H9 (cell line): ENCODE results near the gene CDNF. TPM values are rescaled to one million over a fixed set of nuclear protein-coding genes. Genes with fewer than 3 reads are reported as not detected.

Source experiments
- DNase-seq: peaks from one replicate; pipeline ENCODE4 v3.0.0-alpha.2; 2017
- H2AFZ ChIP-seq: one replicate; pipeline ENCODE4 v1.6.1; 2013; ENCODE audit warnings: mild to moderate bottlenecking, low read length, control low read depth, moderate library complexity
- H2AK5ac ChIP-seq: 2 replicates; pipeline ENCODE4 v1.6.1; 2013; ENCODE audit warnings: low read length, control low read depth, mixed read lengths; ENCODE audit not compliant: insufficient read length
- H2BK120ac ChIP-seq: one replicate; pipeline ENCODE4 v1.6.1; 2013; ENCODE audit warnings: low read depth, mild to moderate bottlenecking, low read length, control low read depth, inconsistent platforms; ENCODE audit not compliant: poor library complexity, severe bottlenecking
- H2BK12ac ChIP-seq: 2 replicates; pipeline ENCODE4 v1.6.1; 2013; ENCODE audit warnings: low read length, control low read depth, mixed read lengths, low read depth; ENCODE audit not compliant: insufficient read length
- H2BK15ac ChIP-seq: 2 replicates; pipeline ENCODE4 v1.6.1; 2013; ENCODE audit warnings: low read depth, low read length, control low read depth
- H2BK20ac ChIP-seq: one replicate; pipeline ENCODE4 v1.6.1; 2013; ENCODE audit warnings: low read depth, mild to moderate bottlenecking, low read length, control low read depth, inconsistent platforms; ENCODE audit not compliant: poor library complexity, severe bottlenecking
- H2BK5ac ChIP-seq: 2 replicates; pipeline ENCODE4 v1.6.1; 2013; ENCODE audit warnings: low read length, control low read depth, mixed read lengths; ENCODE audit not compliant: insufficient read length
- H3K14ac ChIP-seq: 2 replicates; pipeline ENCODE4 v1.6.1; 2013; ENCODE audit warnings: low read length, control low read depth; ENCODE audit not compliant: insufficient read depth
- H3K18ac ChIP-seq: 2 replicates; pipeline ENCODE4 v1.6.1; 2013; ENCODE audit warnings: low read depth, mild to moderate bottlenecking, mixed read lengths, low read length, control low read depth; ENCODE audit not compliant: insufficient read length
- H3K23ac ChIP-seq: 2 replicates; pipeline ENCODE4 v1.6.1; 2013; ENCODE audit warnings: low read length, control low read depth, mixed read lengths, low read depth; ENCODE audit not compliant: insufficient read length
- H3K23me2 ChIP-seq: 2 replicates; pipeline ENCODE4 v1.6.1; 2013; ENCODE audit warnings: low read depth, mild to moderate bottlenecking, mixed read lengths, low read length, control low read depth; ENCODE audit not compliant: insufficient read length, poor library complexity, severe bottlenecking
- H3K27ac ChIP-seq: 2 replicates; pipeline ENCODE4 v1.5.1; 2013; ENCODE audit warnings: low read length, control low read depth, mixed read lengths, low read depth; ENCODE audit not compliant: insufficient read length
- H3K27me3 ChIP-seq: 2 replicates; pipeline ENCODE4 v1.6.1; 2013; ENCODE audit warnings: low read length, control low read depth, inconsistent platforms; ENCODE audit not compliant: insufficient read depth
- H3K4ac ChIP-seq: 2 replicates; pipeline ENCODE4 v1.6.1; 2013; ENCODE audit warnings: low read depth, mild to moderate bottlenecking, control low read depth, inconsistent platforms, low read length, moderate library complexity
- H3K4me1 ChIP-seq: 2 replicates; pipeline ENCODE4 v1.6.1; 2013; ENCODE audit warnings: low read length, control low read depth, inconsistent platforms; ENCODE audit not compliant: insufficient read depth
- H3K4me2 ChIP-seq: 2 replicates; pipeline ENCODE4 v1.6.1; 2013; ENCODE audit warnings: low read length, control low read depth, mixed read lengths; ENCODE audit not compliant: insufficient read length, insufficient read depth
- H3K56ac ChIP-seq: 2 replicates; pipeline ENCODE4 v1.6.1; 2013; ENCODE audit warnings: low read depth, mild to moderate bottlenecking, mixed read lengths, low read length, control low read depth; ENCODE audit not compliant: insufficient read length
- H3K79me1 ChIP-seq: 2 replicates; pipeline ENCODE4 v1.6.1; 2013; ENCODE audit warnings: low read depth, mild to moderate bottlenecking, moderate library complexity, low read length, control low read depth, inconsistent platforms; ENCODE audit not compliant: insufficient read depth, poor library complexity, severe bottlenecking
- H3K79me2 ChIP-seq: 2 replicates; pipeline ENCODE4 v1.6.1; 2013; ENCODE audit warnings: low read length, control low read depth, inconsistent platforms; ENCODE audit not compliant: insufficient read depth
- H3K9ac ChIP-seq: 2 replicates; pipeline ENCODE4 v1.6.1; 2013; ENCODE audit warnings: low read length, control low read depth, mixed read lengths; ENCODE audit not compliant: insufficient read length; ENCODE audit errors: extremely low read depth
- H3K9me3 ChIP-seq: one replicate; pipeline ENCODE4 v1.6.1; 2013; ENCODE audit warnings: low read depth, low read length, inconsistent platforms; ENCODE audit not compliant: control insufficient read depth
- H3T11ph ChIP-seq: one replicate; pipeline ENCODE4 v1.6.1; 2013; ENCODE audit warnings: mild to moderate bottlenecking, low read length, control low read depth, inconsistent platforms
- H4K20me1 ChIP-seq: one replicate; pipeline ENCODE4 v1.6.1; 2013; ENCODE audit not compliant: control insufficient read depth, insufficient read length, insufficient read depth
- H4K5ac ChIP-seq: 2 replicates; pipeline ENCODE4 v1.6.1; 2013; ENCODE audit warnings: low read depth, mild to moderate bottlenecking, mixed read lengths, low read length, control low read depth; ENCODE audit not compliant: insufficient read length
- H4K8ac ChIP-seq: replicated peaks from 2 replicates; pipeline ENCODE4 v1.6.1; 2013; ENCODE audit warnings: low read length, control low read depth, mixed read lengths, low read depth; ENCODE audit not compliant: insufficient read length
- H4K91ac ChIP-seq: 2 replicates; pipeline ENCODE4 v1.6.1; 2013; ENCODE audit warnings: low read depth, mild to moderate bottlenecking, moderate library complexity, mixed read lengths, low read length, control low read depth; ENCODE audit not compliant: insufficient read length
- H3K27ac Mint-ChIP-seq, 3 experiments: 2 replicates in 2 of 3; 3 replicates in 1 of 3; pipeline ENCODE4 v1.8.0; 2020 to 2021; ENCODE audit warnings: mixed read lengths in 3 of 3, mild to moderate bottlenecking in 1 of 3, moderate library complexity in 1 of 3
- H3K27me3 Mint-ChIP-seq: 2 replicates; pipeline ENCODE4 v1.8.0; 2021; ENCODE audit warnings: low read depth, mild to moderate bottlenecking, moderate library complexity, mixed read lengths
- H3K36me3 Mint-ChIP-seq, 3 experiments: 2 replicates in 2 of 3; 3 replicates in 1 of 3; pipeline ENCODE4 v1.8.0; 2020 to 2021; ENCODE audit warnings: low read depth in 3 of 3, mixed read lengths in 3 of 3; ENCODE audit not compliant: insufficient read depth in 1 of 3
- H3K4me1 Mint-ChIP-seq, 2 experiments: 2 replicates each; pipeline ENCODE4 v1.8.0; 2020; ENCODE audit warnings: mixed read lengths in 2 of 2
- H3K4me3 Mint-ChIP-seq, 2 experiments: 2 replicates in 1 of 2; 3 replicates in 1 of 2; pipeline ENCODE4 v1.8.0; 2020 to 2021; ENCODE audit warnings: mild to moderate bottlenecking in 2 of 2, mixed read lengths in 2 of 2, moderate library complexity in 1 of 2
- H3K9me3 Mint-ChIP-seq, 2 experiments: 2 replicates in 1 of 2; 3 replicates in 1 of 2; pipeline ENCODE4 v1.8.0; 2020; ENCODE audit warnings: mild to moderate bottlenecking in 2 of 2, mixed read lengths in 2 of 2, moderate library complexity in 1 of 2
- CTCF ChIP-seq: fragments of 200-600 bp; sonication (generic); conservative IDR thresholded peaks from 3 replicates; pipeline ENCODE4 v1.8.0; 2021; ENCODE audit warnings: antibody characterized with exemption, mild to moderate bottlenecking
- WGBS: extraction: QIAGEN DNeasy Blood & Tissue Kit; methylation state at CpG from one replicate; pipeline ENCODE4 v1.1.7; 2013; ENCODE audit warnings: missing lambda C conversion rate, low lambda C conversion rate, mixed read lengths; ENCODE audit not compliant: insufficient read length; ENCODE audit errors: extremely low coverage; 5-methylcytosine and 5-hydroxymethylcytosine counted together
- total RNA-seq: library from RNA; stranded (reverse); gene quantifications from 2 replicates; pipeline ENCODE4 v1.2.1, GENCODE V29; 2021

The CDNF gene
- total RNA-seq, 1 experiment from 2014 or later, result 1.3 TPM

DNA sequence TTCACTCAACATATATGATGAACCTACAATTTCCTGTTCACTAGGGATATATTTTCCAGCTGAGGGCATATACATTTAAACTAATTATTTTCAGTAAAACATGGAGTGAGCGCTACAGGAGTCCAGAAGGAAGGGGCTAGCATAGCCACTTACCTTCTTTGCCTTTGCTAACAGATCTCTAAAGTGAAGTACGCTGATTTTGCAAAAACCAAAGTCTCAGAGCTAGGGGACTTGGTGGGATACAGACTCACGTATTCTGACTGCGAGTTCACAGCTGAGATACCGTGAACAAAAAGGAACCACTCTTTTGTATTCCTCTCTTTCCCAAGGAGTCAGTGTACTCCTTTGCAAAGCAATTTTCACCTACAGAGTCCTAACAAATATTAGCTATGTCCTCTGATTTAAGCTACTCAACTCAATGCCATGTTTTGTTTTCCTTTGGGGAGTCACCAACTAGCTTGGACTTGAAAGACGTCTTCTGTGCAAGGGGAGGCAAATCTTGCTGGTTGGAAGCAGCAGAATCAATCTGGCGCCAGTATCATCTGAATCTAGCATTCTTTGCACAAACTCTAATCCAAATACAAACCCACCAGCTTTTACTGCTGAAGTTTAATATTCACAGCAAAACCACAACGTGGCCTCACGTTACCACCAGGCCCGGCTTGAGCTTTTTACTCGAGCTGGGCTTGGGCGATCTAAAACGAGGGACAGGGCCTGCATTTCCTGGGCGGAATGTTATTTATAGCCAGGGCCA lies 657 bp downstream of the CDNF start:
- H2BK12ac ChIP-seq, result no peak overlapping the region
- no peak for DNase-seq
- H3K27ac Mint-ChIP-seq, result peak overlapping the region; percentile 95 to 97 (median 96)
- H3K23me2 ChIP-seq, result no peaks in the 10 kb centered on the region
- H2BK20ac ChIP-seq, result no peak overlapping the region
- no peak for TF ChIP-seq CTCF
- no peak overlapping the region for H4K8ac ChIP-seq
- H3K4me1 ChIP-seq, result peaks cover 2% of the 10 kb centered on the region; the same call in 1 of the 2 replicates
- H3K14ac ChIP-seq, result peak overlapping the region; percentile 70; the same call in 1 of the 2 replicates
- H3K9me3 ChIP-seq, result no peaks in the 10 kb centered on the region
- peak overlapping the region; percentile 74 for H3K9ac ChIP-seq
- no CpG with 5 or more reads among the region's 14 CpGs for WGBS
- no peak overlapping the region for H4K5ac ChIP-seq
- H3K9me3 Mint-ChIP-seq, result no peaks in the 10 kb centered on the region
- no peaks in the 10 kb centered on the region for H3K27me3 ChIP-seq
- no peak overlapping the region for H3T11ph ChIP-seq
- H2AK5ac ChIP-seq, result no peak overlapping the region
- H3K79me1 ChIP-seq, result no peaks in the 10 kb centered on the region
- peak overlapping the region; percentile 94 to 95 for H3K4me3 Mint-ChIP-seq
- peak overlapping the region; percentile 61 for H3K18ac ChIP-seq
- no peaks in the 10 kb centered on the region for H4K20me1 ChIP-seq
- H2BK15ac ChIP-seq, result no peak overlapping the region
- H3K56ac ChIP-seq, result no peak overlapping the region
- peak overlapping the region; percentile 82 for H3K4me2 ChIP-seq
- H2BK5ac ChIP-seq, result no peak overlapping the region
- H3K23ac ChIP-seq, result no peak overlapping the region
- H3K36me3 Mint-ChIP-seq, result peaks cover 13 to 29% (median 25%) of the 10 kb centered on the region in 3 experiments
- H3K4me1 Mint-ChIP-seq, result peaks cover 21 to 23% of the 10 kb centered on the region in 2 experiments
- peaks cover 6% of the 10 kb centered on the region; the same call in 1 of the 2 replicates for H3K79me2 ChIP-seq
- no peaks in the 10 kb centered on the region; the same call in 1 of the 2 replicates for H3K27me3 Mint-ChIP-seq
- no peak overlapping the region for H2BK120ac ChIP-seq
- H2AFZ ChIP-seq, result no peak overlapping the region
- no peak overlapping the region for H4K91ac ChIP-seq
- H3K27ac ChIP-seq, result peak overlapping the region; percentile 28
- H3K4ac ChIP-seq, result no peak overlapping the region
